ENCODE measurements around the gene OTUD3. TPM values are rescaled to one million over a fixed set of nuclear protein-coding genes. Genes with fewer than 3 reads are reported as not detected.
"Not testable (repeated sequence)": the region's sequence is repeated elsewhere in the genome, so short reads cannot be mapped to it uniquely, and the experiment has no call there.

OTUD3 gene
- polyA plus RNA-seq, 1 of the 3 experiments (the other 2 are of a cell fraction), result 2.6 TPM

- H3K4me1 ChIP-seq (ENCODE audit: control insufficient read depth in 1 of 2, insufficient read depth in 2 of 2, low read depth in 1 of 2, low read length in 1 of 2); H3K27ac ChIP-seq (ENCODE audit: low read depth in 2 of 2, low read length in 1 of 2); POLR2A ChIA-PET; H3K9me2 ChIP-seq; H3F3A ChIP-seq (replicated peaks; ENCODE audit: insufficient read depth); H3K36me3 ChIP-seq (replicated peaks in 1 of 2; ENCODE audit: control insufficient read depth in 1 of 2, insufficient read depth in 2 of 2, low read length in 1 of 2); H3K9me3 ChIP-seq; H2AFZ ChIP-seq (ENCODE audit: low read depth); H4K20me1 ChIP-seq (ENCODE audit: insufficient read depth); DNase-seq; H3K4me3 ChIP-seq (ENCODE audit: low read depth in 2 of 2, low read length in 1 of 2); H3K79me2 ChIP-seq (ENCODE audit: insufficient read depth); H3K27me3 ChIP-seq (ENCODE audit: insufficient read depth); H3K9ac ChIP-seq; H3K4me2 ChIP-seq: not testable (repeated sequence)
- 54% methylated on average over 2 of the region's 2 CpGs for WGBS (ENCODE audit: low lambda C conversion rate)
- CTCF ChIA-PET, result interaction anchor here (1.8 to 3.1 kb wide), 2 partner anchors 8 to 13 kb away, joined by 4 to 19 read pairs; partner anchors contain the start of gene OTUD3
These were observed 12.7 kb upstream of the OTUD3 start for GRCh38 chr1:19869453-19869852.

GRCh38 chr1:19869929-19870328 is 12.3 kb upstream of the OTUD3 start:
- no peak overlapping the region for H3K4me2 ChIP-seq
- no peaks in the 10 kb centered on the region for H3F3A ChIP-seq (replicated peaks; ENCODE audit: insufficient read depth)
- POLR2A ChIA-PET, result no interaction called here
- no peak for DNase-seq
- H3K4me1 ChIP-seq (ENCODE audit: control insufficient read depth in 1 of 2, insufficient read depth in 2 of 2, low read depth in 1 of 2, low read length in 1 of 2), result no peaks in the 10 kb centered on the region; a peak in 1 of 4 replicates
- no peak overlapping the region for H3K9ac ChIP-seq
- WGBS (ENCODE audit: low lambda C conversion rate), result 62% methylated on average over 5 of the region's 5 CpGs
- no peak for TF ChIP-seq SMC3 (IDR thresholded peaks at IDR 0.05; ENCODE audit: low read depth, low read length)
- TF ChIP-seq EP300 (IDR thresholded peaks at IDR 0.05; ENCODE audit: borderline replicate concordance in 1 of 2, low read depth in 1 of 2, low read length in 1 of 2), result no peak
- CTCF ChIA-PET, result interaction anchor here (3.1 kb wide), 1 partner anchor 12 kb away, joined by 19 read pairs; the partner anchor contains the start of gene OTUD3
- no peaks in the 10 kb centered on the region for H3K79me2 ChIP-seq (ENCODE audit: insufficient read depth)
- H3K9me3 ChIP-seq, result no peaks in the 10 kb centered on the region
- H3K36me3 ChIP-seq (replicated peaks in 1 of 2; ENCODE audit: control insufficient read depth in 1 of 2, insufficient read depth in 2 of 2, low read length in 1 of 2), result no peaks in the 10 kb centered on the region
- H2AFZ ChIP-seq (ENCODE audit: low read depth), result peak overlapping the region; percentile 66
- H3K27me3 ChIP-seq (ENCODE audit: insufficient read depth), result no peaks in the 10 kb centered on the region
- H3K9me2 ChIP-seq, result no peaks in the 10 kb centered on the region
- no peak overlapping the region for H3K27ac ChIP-seq (ENCODE audit: low read depth in 2 of 2, low read length in 1 of 2)
- H3K4me3 ChIP-seq (ENCODE audit: low read depth in 2 of 2, low read length in 1 of 2), result no peak overlapping the region
- no peaks in the 10 kb centered on the region for H4K20me1 ChIP-seq (ENCODE audit: insufficient read depth)

- no peaks in the 10 kb centered on the region for H3K9me2 ChIP-seq
- H3K4me3 ChIP-seq (ENCODE audit: low read depth in 2 of 2, low read length in 1 of 2), result no peak overlapping the region
- TF ChIP-seq RAD21 (IDR thresholded peaks at IDR 0.05; ENCODE audit: low read length), result peak; percentile 15; the same call in 1 of the 2 replicates
- no peak for TF ChIP-seq MXI1 (IDR thresholded peaks at IDR 0.05; ENCODE audit: low read depth, low read length)
- TF ChIP-seq EZH2phosphoT487 (IDR thresholded peaks at IDR 0.05; ENCODE audit: borderline replicate concordance, low read depth), result no peak
- no peak overlapping the region for H3K4me2 ChIP-seq
- no peaks in the 10 kb centered on the region for H3K9me3 ChIP-seq
- no peaks in the 10 kb centered on the region for H3K27me3 ChIP-seq (ENCODE audit: insufficient read depth)
- DNase-seq, result no peak
- no peak overlapping the region for H3K27ac ChIP-seq (ENCODE audit: low read depth in 2 of 2, low read length in 1 of 2)
- CTCF ChIA-PET, result interaction anchor here (1.1 to 1.2 kb wide), 2 partner anchors 10 to 11 kb away, joined by 3 to 5 read pairs; partner anchors contain the start of gene OTUD3
- no peaks in the 10 kb centered on the region for H3K36me3 ChIP-seq (replicated peaks in 1 of 2; ENCODE audit: control insufficient read depth in 1 of 2, insufficient read depth in 2 of 2, low read length in 1 of 2)
- no peaks in the 10 kb centered on the region for H4K20me1 ChIP-seq (ENCODE audit: insufficient read depth)
- no peak overlapping the region for H3K9ac ChIP-seq
- no peaks in the 10 kb centered on the region; a peak in 1 of 4 replicates for H3K4me1 ChIP-seq (ENCODE audit: control insufficient read depth in 1 of 2, insufficient read depth in 2 of 2, low read depth in 1 of 2, low read length in 1 of 2)
- 38% methylated on average over 7 of the region's 7 CpGs for WGBS (ENCODE audit: low lambda C conversion rate)
- no peak overlapping the region for H2AFZ ChIP-seq (ENCODE audit: low read depth)
- no peaks in the 10 kb centered on the region for H3F3A ChIP-seq (replicated peaks; ENCODE audit: insufficient read depth)
- POLR2A ChIA-PET, result interaction anchor here (0.8 kb wide), 1 partner anchor 12 kb away, joined by 3 read pairs; no protein-coding TSS in a partner anchor
- no peaks in the 10 kb centered on the region for H3K79me2 ChIP-seq (ENCODE audit: insufficient read depth)
These were observed 10.0 kb upstream of the OTUD3 start for GRCh38 chr1:19872190-19872589.

Measured in SK-N-SH (cell line).